ENCODE measurements around the gene CDC42BPB.
"Not testable (repeated sequence)": the region's sequence is repeated elsewhere in the genome, so short reads cannot be mapped to it uniquely, and the experiment has no call there.

- not testable (repeated sequence) for TF ChIP-seq CTCF (IDR thresholded peaks at IDR 0.05); POLR2AphosphoS5 (IDR thresholded peaks at IDR 0.05; ENCODE audit: insufficient read depth in 1 of 2, low read depth in 1 of 2)
These were observed 9.9 kb downstream of the CDC42BPB start for GRCh38 chr14:103047453-103047852.

All from vagina (tissue), 2 donors.